MM.1S (cell line): ENCODE results near the gene ZDHHC7.

Experiments
- DNase-seq: peaks from one replicate; pipeline ENCODE4 v3.0.0-alpha.2; 2015
- H2AFZ ChIP-seq: fragments of 300-600 bp; sonication (generic); 2 replicates; pipeline ENCODE4 v1.6.0; 2016; ENCODE audit warnings: antibody characterized with exemption, low read length
- H3F3A ChIP-seq: fragments of 300-600 bp; sonication (generic); 2 replicates; pipeline ENCODE4 v1.6.1; 2016; ENCODE audit warnings: mild to moderate bottlenecking, antibody characterized with exemption, low read length, moderate library complexity, mixed read lengths; ENCODE audit not compliant: insufficient read depth
- H3K27ac ChIP-seq: fragments of 300-600 bp; sonication (generic); 2 replicates; pipeline ENCODE4 v1.5.1; 2016; ENCODE audit warnings: mild to moderate bottlenecking, low read length
- H3K27me3 ChIP-seq: fragments of 300-600 bp; sonication (generic); replicated peaks from 2 replicates; pipeline ENCODE4 v1.6.0; 2016; ENCODE audit warnings: low read length; ENCODE audit not compliant: insufficient read depth
- H3K36me3 ChIP-seq: fragments of 300-600 bp; sonication (generic); replicated peaks from 2 replicates; pipeline ENCODE4 v1.6.1; 2016; ENCODE audit warnings: mild to moderate bottlenecking, low read length, mixed read lengths; ENCODE audit not compliant: insufficient read depth
- H3K4me1 ChIP-seq: fragments of 300-600 bp; sonication (generic); 2 replicates; pipeline ENCODE4 v1.6.1; 2016; ENCODE audit warnings: low read length, mixed read lengths
- H3K4me2 ChIP-seq: fragments of 300-600 bp; sonication (generic); 2 replicates; pipeline ENCODE4 v1.6.0; 2016; ENCODE audit warnings: low read depth, low read length
- H3K4me3 ChIP-seq: fragments of 300-600 bp; sonication (generic); 2 replicates; pipeline ENCODE4 v1.5.1; 2016; ENCODE audit warnings: low read length, mixed read lengths
- H3K79me2 ChIP-seq: fragments of 300-600 bp; sonication (generic); 2 replicates; pipeline ENCODE4 v1.6.1; 2016; ENCODE audit warnings: mixed run types, low read length, mixed read lengths
- H3K9ac ChIP-seq: fragments of 300-600 bp; sonication (generic); 2 replicates; pipeline ENCODE4 v1.6.1; 2016; ENCODE audit warnings: low read length, mixed read lengths
- H3K9me2 ChIP-seq: fragments of 300-600 bp; sonication (generic); replicated peaks from 2 replicates; pipeline ENCODE4 v1.6.1; 2016; ENCODE audit warnings: mild to moderate bottlenecking, low read length, mixed read lengths; ENCODE audit not compliant: insufficient read depth
- H3K9me3 ChIP-seq: fragments of 300-600 bp; sonication (generic); replicated peaks from 2 replicates; pipeline ENCODE4 v1.6.1; 2016; ENCODE audit warnings: mild to moderate bottlenecking, low read length, mixed read lengths; ENCODE audit not compliant: insufficient read depth
- H4K20me1 ChIP-seq: fragments of 300-600 bp; sonication (generic); 2 replicates; pipeline ENCODE4 v1.6.1; 2016; ENCODE audit warnings: mild to moderate bottlenecking, low read length, moderate library complexity, mixed read lengths; ENCODE audit not compliant: insufficient read depth
- EZH2 ChIP-seq: fragments of 300-600 bp; sonication (generic); optimal IDR thresholded peaks from 2 replicates; pipeline ENCODE3; 2017; ENCODE audit warnings: low read depth, mild to moderate bottlenecking, antibody characterized with exemption, low read length, mixed read lengths
- EZH2phosphoT487 ChIP-seq: fragments of 300-600 bp; sonication (generic); IDR thresholded peaks from 2 replicates; pipeline ENCODE4 v1.6.1; 2018; ENCODE audit warnings: antibody characterized with exemption, low read length
- TF ChIP-seq, protein P1 (sequence below): fragments of 300-600 bp; sonication (generic); IDR thresholded peaks from 2 replicates; pipeline ENCODE4 v1.5.1; 2016; ENCODE audit warnings: antibody characterized with exemption, low read length, mixed read lengths

The ZDHHC7 gene

GRCh38 chr16:84986879-84987278 lies 24.5 kb downstream of the ZDHHC7 start:
- H3K27me3 ChIP-seq: no peaks in the 10 kb centered on the region
- H4K20me1 ChIP-seq: no peaks in the 10 kb centered on the region
- DNase-seq: no peak
- no peak overlapping the region for H2AFZ ChIP-seq
- no peak overlapping the region for H3K4me2 ChIP-seq
- H3K4me3 ChIP-seq: no peak overlapping the region
- no peaks in the 10 kb centered on the region for H3K36me3 ChIP-seq
- H3K27ac ChIP-seq: no peak overlapping the region
- H3K9ac ChIP-seq: no peak overlapping the region
- no peaks in the 10 kb centered on the region for H3K9me3 ChIP-seq
- no peaks in the 10 kb centered on the region for H3K79me2 ChIP-seq
- no peak for TF ChIP-seq EZH2
- TF ChIP-seq, protein P1, sequence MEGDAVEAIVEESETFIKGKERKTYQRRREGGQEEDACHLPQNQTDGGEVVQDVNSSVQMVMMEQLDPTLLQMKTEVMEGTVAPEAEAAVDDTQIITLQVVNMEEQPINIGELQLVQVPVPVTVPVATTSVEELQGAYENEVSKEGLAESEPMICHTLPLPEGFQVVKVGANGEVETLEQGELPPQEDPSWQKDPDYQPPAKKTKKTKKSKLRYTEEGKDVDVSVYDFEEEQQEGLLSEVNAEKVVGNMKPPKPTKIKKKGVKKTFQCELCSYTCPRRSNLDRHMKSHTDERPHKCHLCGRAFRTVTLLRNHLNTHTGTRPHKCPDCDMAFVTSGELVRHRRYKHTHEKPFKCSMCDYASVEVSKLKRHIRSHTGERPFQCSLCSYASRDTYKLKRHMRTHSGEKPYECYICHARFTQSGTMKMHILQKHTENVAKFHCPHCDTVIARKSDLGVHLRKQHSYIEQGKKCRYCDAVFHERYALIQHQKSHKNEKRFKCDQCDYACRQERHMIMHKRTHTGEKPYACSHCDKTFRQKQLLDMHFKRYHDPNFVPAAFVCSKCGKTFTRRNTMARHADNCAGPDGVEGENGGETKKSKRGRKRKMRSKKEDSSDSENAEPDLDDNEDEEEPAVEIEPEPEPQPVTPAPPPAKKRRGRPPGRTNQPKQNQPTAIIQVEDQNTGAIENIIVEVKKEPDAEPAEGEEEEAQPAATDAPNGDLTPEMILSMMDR: no peak
- no peak for TF ChIP-seq EZH2phosphoT487
- H3K9me2 ChIP-seq: no peaks in the 10 kb centered on the region
- no peaks in the 10 kb centered on the region for H3K4me1 ChIP-seq
- H3F3A ChIP-seq: no peaks in the 10 kb centered on the region

DNA sequence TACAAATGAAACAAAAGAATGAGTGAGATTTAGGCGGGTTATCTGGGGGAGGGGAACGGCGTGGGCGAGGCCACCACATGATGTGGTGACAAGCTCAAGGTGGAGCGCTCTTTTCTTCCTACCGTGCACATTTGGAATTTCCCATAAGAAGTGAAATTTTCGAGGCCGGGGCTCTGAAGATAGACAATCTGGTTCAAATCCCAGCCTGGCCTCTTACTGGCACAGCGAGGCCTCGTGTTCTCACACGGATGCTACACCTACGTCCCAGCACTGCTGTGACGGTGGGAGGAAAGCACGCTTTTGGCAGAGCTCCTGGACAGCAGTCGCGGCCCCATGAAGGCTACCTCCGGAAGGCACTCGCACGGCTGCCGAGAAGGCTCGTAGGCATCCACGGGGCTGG lies 25.2 kb downstream of the ZDHHC7 start:
- Histone ChIP-seq H3K9ac (no peak overlapping the region), H3K4me2 (no peak overlapping the region), H3K27ac (no peak overlapping the region), H3K79me2 (no peaks in the 10 kb centered on the region), H3K27me3 (no peaks in the 10 kb centered on the region), H3K9me2 (no peaks in the 10 kb centered on the region), H2AFZ (no peak overlapping the region), H3K4me3 (no peak overlapping the region), H4K20me1 (no peaks in the 10 kb centered on the region), H3K9me3 (no peaks in the 10 kb centered on the region), H3K4me1 (no peaks in the 10 kb centered on the region), H3F3A (no peaks in the 10 kb centered on the region), H3K36me3 (no peaks in the 10 kb centered on the region)
- DNase-seq: no peak
- TF ChIP-seq EZH2phosphoT487 (no peak), EZH2 (no peak)
- TF ChIP-seq, protein P1: no peak

- Histone ChIP-seq H3K36me3 (no peaks in the 10 kb centered on the region), H3K4me3 (no peak overlapping the region), H3K4me2 (no peak overlapping the region), H4K20me1 (no peaks in the 10 kb centered on the region), H3K27me3 (no peaks in the 10 kb centered on the region), H3F3A (no peaks in the 10 kb centered on the region), H2AFZ (no peak overlapping the region), H3K27ac (no peak overlapping the region), H3K9me3 (no peaks in the 10 kb centered on the region), H3K4me1 (no peaks in the 10 kb centered on the region), H3K9me2 (no peaks in the 10 kb centered on the region), H3K9ac (no peak overlapping the region), H3K79me2 (no peaks in the 10 kb centered on the region)
- no peak for TF ChIP-seq EZH2phosphoT487
- TF ChIP-seq, protein P1: no peak
- TF ChIP-seq EZH2: no peak
- no peak for DNase-seq
These were observed 26.0 kb downstream of the ZDHHC7 start for GRCh38 chr16:84985079-84986065.
